Measurements from ENCODE around the gene PITPNC1.

DNA sequence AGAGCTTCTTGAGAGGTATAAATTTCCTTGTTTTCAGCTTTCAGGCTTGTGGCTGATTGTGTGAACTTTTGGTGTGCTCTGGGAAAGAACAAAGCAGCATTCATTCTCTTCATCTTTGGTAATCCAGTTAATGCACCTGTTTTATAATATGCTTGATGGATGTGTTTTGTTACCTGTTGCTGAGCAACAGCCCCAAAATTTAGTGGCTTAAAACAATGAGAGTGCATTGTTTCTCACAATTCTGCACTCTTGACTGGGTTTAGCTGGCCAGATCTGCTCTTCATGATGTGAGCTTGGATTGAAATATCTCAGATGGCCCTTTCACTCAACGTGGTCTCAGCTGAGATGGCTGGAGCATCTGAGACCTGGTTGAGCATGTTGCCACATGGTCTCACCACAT, 281.9 kb downstream of the PITPNC1 start:
- no peak for TF ChIP-seq EP300 (IDR thresholded peaks at IDR 0.05)
- TF ChIP-seq, protein P1, sequence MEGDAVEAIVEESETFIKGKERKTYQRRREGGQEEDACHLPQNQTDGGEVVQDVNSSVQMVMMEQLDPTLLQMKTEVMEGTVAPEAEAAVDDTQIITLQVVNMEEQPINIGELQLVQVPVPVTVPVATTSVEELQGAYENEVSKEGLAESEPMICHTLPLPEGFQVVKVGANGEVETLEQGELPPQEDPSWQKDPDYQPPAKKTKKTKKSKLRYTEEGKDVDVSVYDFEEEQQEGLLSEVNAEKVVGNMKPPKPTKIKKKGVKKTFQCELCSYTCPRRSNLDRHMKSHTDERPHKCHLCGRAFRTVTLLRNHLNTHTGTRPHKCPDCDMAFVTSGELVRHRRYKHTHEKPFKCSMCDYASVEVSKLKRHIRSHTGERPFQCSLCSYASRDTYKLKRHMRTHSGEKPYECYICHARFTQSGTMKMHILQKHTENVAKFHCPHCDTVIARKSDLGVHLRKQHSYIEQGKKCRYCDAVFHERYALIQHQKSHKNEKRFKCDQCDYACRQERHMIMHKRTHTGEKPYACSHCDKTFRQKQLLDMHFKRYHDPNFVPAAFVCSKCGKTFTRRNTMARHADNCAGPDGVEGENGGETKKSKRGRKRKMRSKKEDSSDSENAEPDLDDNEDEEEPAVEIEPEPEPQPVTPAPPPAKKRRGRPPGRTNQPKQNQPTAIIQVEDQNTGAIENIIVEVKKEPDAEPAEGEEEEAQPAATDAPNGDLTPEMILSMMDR (IDR thresholded peaks at IDR 0.05): no peak
- no peak for TF ChIP-seq POLR2A (IDR thresholded peaks at IDR 0.05)
- TF ChIP-seq POLR2AphosphoS5 (IDR thresholded peaks at IDR 0.05): no peak

Data from suprapubic skin (tissue), 4 donors.